Natural killer cell (primary cell): ENCODE data around the gene ALOXE3. TPM values are rescaled to one million over a fixed set of nuclear protein-coding genes. Genes with fewer than 3 reads are reported as not detected.

ENCODE experiments used
- ATAC-seq, 3 donors: fragments of 150-1000 bp in 2 of 3; fragments of 200-7000 bp in 1 of 3; cut with Tn5 transposase; 1 replicate in 1 of 3; 2 replicates in 2 of 3; pipeline ENCODE4 v1.10.0; 2021; ENCODE audit warnings: mild to moderate bottlenecking in 2 of 3, moderate library complexity in 2 of 3
- DNase-seq, 2 donors: peaks; one replicate each; pipeline versions ENCODE4 v3.0.0 to v3.0.0-alpha.2; 2013 to 2021; ENCODE audit warnings: mixed read lengths in 1 of 2
- H3K27ac ChIP-seq: one replicate; pipeline ENCODE4 v1.5.1; 2013; ENCODE audit warnings: mild to moderate bottlenecking, low read length
- H3K27me3 ChIP-seq: one replicate; pipeline ENCODE4 v1.6.1; 2013; ENCODE audit warnings: low read length; ENCODE audit not compliant: control insufficient read depth, insufficient read depth
- H3K36me3 ChIP-seq: one replicate; pipeline ENCODE4 v1.6.1; 2013; ENCODE audit warnings: low read length; ENCODE audit not compliant: control insufficient read depth, insufficient read depth
- H3K4me1 ChIP-seq: one replicate; pipeline ENCODE4 v1.6.1; 2013; ENCODE audit warnings: low read length; ENCODE audit not compliant: control insufficient read depth, insufficient read depth
- H3K4me3 ChIP-seq: one replicate; pipeline ENCODE4 v1.5.1; 2013; ENCODE audit warnings: low read length
- H3K9me3 ChIP-seq: one replicate; pipeline ENCODE4 v1.6.1; 2013; ENCODE audit warnings: low read length; ENCODE audit not compliant: control insufficient read depth, insufficient read depth
- H3K27ac Mint-ChIP-seq, 2 donors: one replicate each; pipeline ENCODE4 v1.8.0; 2022; ENCODE audit warnings: mild to moderate bottlenecking in 2 of 2, mixed read lengths in 2 of 2, moderate library complexity in 1 of 2
- H3K27me3 Mint-ChIP-seq, 2 donors: one replicate each; pipeline ENCODE4 v1.8.0; 2022; ENCODE audit warnings: low read depth in 2 of 2, mixed read lengths in 2 of 2
- H3K36me3 Mint-ChIP-seq: one replicate; pipeline ENCODE4 v1.8.0; 2022; ENCODE audit warnings: mixed read lengths
- H3K4me1 Mint-ChIP-seq, 2 donors: one replicate each; pipeline ENCODE4 v1.8.0; 2022; ENCODE audit warnings: mixed read lengths in 2 of 2
- H3K4me3 Mint-ChIP-seq: one replicate; pipeline ENCODE4 v1.8.0; 2022; ENCODE audit warnings: mild to moderate bottlenecking, moderate library complexity, mixed read lengths
- H3K9me3 Mint-ChIP-seq, 2 donors: one replicate each; pipeline ENCODE4 v1.8.0; 2022; ENCODE audit warnings: mixed read lengths in 2 of 2
- WGBS: methylation state at CpG from one replicate; pipeline ENCODE4 v1.1.7; 2013; ENCODE audit warnings: missing lambda C conversion rate; ENCODE audit not compliant: insufficient coverage; 5-methylcytosine and 5-hydroxymethylcytosine counted together
- intact Hi-C: fragments of 100-400 bp; cut with micrococcal nuclease; formaldehyde crosslinking; loops from one replicate; pipeline ENCODE4 v1.14.2; 2022
- total RNA-seq, 4 donors: library from RNA; stranded (reverse); fragments of 120-200 nt in 1 of 4; gene quantifications; one replicate each; pipeline versions ENCODE4 v1.2.3 to v1.2.4, GENCODE V29; 2013 to 2022
- TF ChIP-seq, protein P1 (sequence below): fragments of 200-600 bp; IDR thresholded peaks from one replicate; pipeline ENCODE4 v1.8.0; 2022; ENCODE audit warnings: antibody characterized with exemption

Gene ALOXE3
- total RNA-seq, 3 donors from 2014 or later (not counting 1 experiment from before 2014, with no cell fraction given) = not detected

DNA sequence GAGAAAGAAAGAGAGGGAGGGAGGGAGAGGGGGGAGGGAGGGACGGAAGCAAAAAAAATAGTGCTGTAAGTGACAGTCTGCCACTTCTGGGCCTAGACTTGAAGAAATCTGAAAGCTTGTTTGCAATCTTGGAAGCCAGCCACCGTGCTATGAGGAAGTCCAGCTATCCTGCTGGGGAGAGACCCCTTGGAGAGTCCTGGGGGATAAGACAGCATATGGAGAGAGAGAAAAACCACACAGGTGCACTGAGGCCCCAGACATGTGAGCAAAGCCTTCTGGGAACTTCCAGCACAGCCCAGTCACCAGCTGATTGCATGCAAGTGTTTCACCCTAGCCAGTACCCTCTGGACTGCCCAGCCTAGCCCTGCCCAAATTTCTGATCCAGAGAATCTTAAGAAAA is 18.2 kb downstream of the ALOXE3 start:
- peaks cover 0 to 13% of the 10 kb centered on the region in 2 donors for H3K27me3 Mint-ChIP-seq
- H3K36me3 Mint-ChIP-seq = no peaks in the 10 kb centered on the region
- no peaks in the 10 kb centered on the region for H3K36me3 ChIP-seq
- H3K27ac ChIP-seq = no peak overlapping the region
- DNase-seq (no peak), ATAC-seq (no peak)
- TF ChIP-seq, protein P1, sequence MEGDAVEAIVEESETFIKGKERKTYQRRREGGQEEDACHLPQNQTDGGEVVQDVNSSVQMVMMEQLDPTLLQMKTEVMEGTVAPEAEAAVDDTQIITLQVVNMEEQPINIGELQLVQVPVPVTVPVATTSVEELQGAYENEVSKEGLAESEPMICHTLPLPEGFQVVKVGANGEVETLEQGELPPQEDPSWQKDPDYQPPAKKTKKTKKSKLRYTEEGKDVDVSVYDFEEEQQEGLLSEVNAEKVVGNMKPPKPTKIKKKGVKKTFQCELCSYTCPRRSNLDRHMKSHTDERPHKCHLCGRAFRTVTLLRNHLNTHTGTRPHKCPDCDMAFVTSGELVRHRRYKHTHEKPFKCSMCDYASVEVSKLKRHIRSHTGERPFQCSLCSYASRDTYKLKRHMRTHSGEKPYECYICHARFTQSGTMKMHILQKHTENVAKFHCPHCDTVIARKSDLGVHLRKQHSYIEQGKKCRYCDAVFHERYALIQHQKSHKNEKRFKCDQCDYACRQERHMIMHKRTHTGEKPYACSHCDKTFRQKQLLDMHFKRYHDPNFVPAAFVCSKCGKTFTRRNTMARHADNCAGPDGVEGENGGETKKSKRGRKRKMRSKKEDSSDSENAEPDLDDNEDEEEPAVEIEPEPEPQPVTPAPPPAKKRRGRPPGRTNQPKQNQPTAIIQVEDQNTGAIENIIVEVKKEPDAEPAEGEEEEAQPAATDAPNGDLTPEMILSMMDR = no peak
- intact Hi-C loops = no loop called here
- no peaks in the 10 kb centered on the region for H3K4me1 Mint-ChIP-seq
- no peaks in the 10 kb centered on the region for H3K27me3 ChIP-seq
- H3K9me3 Mint-ChIP-seq = no peaks in the 10 kb centered on the region
- no peaks in the 10 kb centered on the region for H3K9me3 ChIP-seq
- H3K4me3 ChIP-seq = no peak overlapping the region
- WGBS = 36% methylated on average over 2 of the region's 2 CpGs
- H3K4me1 ChIP-seq = no peaks in the 10 kb centered on the region
- H3K4me3 Mint-ChIP-seq = no peak overlapping the region
- H3K27ac Mint-ChIP-seq = no peak overlapping the region

DNA sequence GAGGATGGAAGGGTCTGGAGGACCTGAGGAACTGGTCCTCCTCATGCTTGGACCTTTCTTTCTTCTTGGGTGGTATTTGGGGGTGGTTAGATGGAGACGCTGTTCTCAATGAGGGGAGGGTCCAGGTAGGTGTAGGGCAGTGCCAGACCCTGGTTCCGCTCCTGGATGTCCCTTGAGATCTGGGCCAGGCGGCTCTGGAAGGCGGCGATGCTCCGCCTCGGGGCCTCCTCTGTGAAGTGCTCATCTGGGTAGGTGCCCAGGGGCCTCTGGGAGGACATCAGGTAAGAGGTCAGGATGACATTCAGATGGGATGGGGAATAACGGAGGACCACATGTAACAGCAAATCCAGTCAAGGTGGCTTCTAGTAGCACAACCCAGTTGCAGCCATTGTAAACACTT is 21.8 kb downstream of the ALOXE3 start:
- H3K27ac Mint-ChIP-seq = no peak overlapping the region
- TF ChIP-seq, protein P1 = no peak
- ATAC-seq (no peak), DNase-seq (no peak)
- peaks cover 6% of the 10 kb centered on the region for H3K4me1 ChIP-seq
- H3K4me3 ChIP-seq = no peak overlapping the region
- peaks cover 0 to 15% of the 10 kb centered on the region in 2 donors for H3K27me3 Mint-ChIP-seq
- WGBS = 88% methylated on average over 8 of the region's 8 CpGs
- H3K36me3 ChIP-seq = no peaks in the 10 kb centered on the region
- H3K36me3 Mint-ChIP-seq = no peaks in the 10 kb centered on the region
- H3K27ac ChIP-seq = no peak overlapping the region
- H3K27me3 ChIP-seq = no peaks in the 10 kb centered on the region
- no peaks in the 10 kb centered on the region for H3K9me3 Mint-ChIP-seq
- intact Hi-C loops = loop anchor here (10.0 kb wide), 1 partner anchor 688 kb away; no protein-coding TSS in a partner anchor
- H3K4me1 Mint-ChIP-seq = peaks cover 4% of the 10 kb centered on the region in 2 donors
- no peak overlapping the region for H3K4me3 Mint-ChIP-seq
- no peaks in the 10 kb centered on the region for H3K9me3 ChIP-seq

DNA sequence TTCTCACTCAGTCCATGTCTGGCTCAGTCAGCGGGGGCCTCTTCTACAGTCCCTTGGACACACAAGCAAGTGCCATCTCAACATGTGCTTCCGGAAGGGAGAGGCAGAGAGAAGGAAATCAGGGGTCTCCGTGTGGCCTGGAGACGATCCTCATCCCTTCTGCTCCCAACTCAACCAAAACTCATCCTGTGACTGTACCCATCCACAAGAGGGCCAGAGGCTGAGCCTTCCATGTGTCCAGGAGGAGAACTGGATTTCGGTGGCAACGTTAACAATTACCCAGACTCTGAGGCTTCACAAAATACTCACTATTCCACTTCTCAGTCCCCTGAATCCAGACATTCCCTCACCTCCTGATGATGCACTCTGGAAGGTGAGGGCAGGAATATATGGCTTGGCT is 23.0 kb downstream of the ALOXE3 start:
- ATAC-seq = no peak
- Histone ChIP-seq H3K36me3 (no peaks in the 10 kb centered on the region), H3K4me1 (peaks cover 10% of the 10 kb centered on the region), H3K9me3 (no peaks in the 10 kb centered on the region), H3K27me3 (no peaks in the 10 kb centered on the region), H3K27ac (no peak overlapping the region), H3K4me3 (no peak overlapping the region)
- Mint-ChIP-seq H3K27ac (no peak overlapping the region), H3K27me3 (peaks cover 5 to 24% of the 10 kb centered on the region in 2 donors), H3K9me3 (no peaks in the 10 kb centered on the region), H3K4me3 (no peak overlapping the region), H3K36me3 (no peaks in the 10 kb centered on the region), H3K4me1 (peaks cover 4% of the 10 kb centered on the region in 2 donors)
- TF ChIP-seq, protein P1 = no peak
- no peak for DNase-seq
- 77% methylated on average over 6 of the region's 6 CpGs for WGBS
- intact Hi-C loops = loop anchor here (10.0 kb wide), 1 partner anchor 689 kb away; no protein-coding TSS in a partner anchor
